Endometrial microvascular endothelial cells (primary cell): ENCODE measurements around the gene FAM227B. TPM values are rescaled to one million over a fixed set of nuclear protein-coding genes. Genes with fewer than 3 reads are reported as not detected.
"Not testable (repeated sequence)": the region's sequence is repeated elsewhere in the genome, so short reads cannot be mapped to it uniquely, and the experiment has no call there.

ENCODE experiments used
- in situ Hi-C: cut with HindIII; loops from 2 replicates; pipeline ENCODE4 v1.10.0; 2017; ENCODE audit warnings: low sequenced_read_pairs, low pct_unique_long_range_greater_than_20kb; ENCODE audit errors: inconsistent ontology term
- total RNA-seq: library from RNA; depleted of rRNA; stranded (reverse); fragments of >200 nt; gene quantifications from one replicate; pipeline ENCODE4 v1.2.3, GENCODE V29; 2015; ENCODE audit errors: inconsistent ontology term

Gene FAM227B
- total RNA-seq, 1 donor from 2014 or later = 2.5 TPM

- in situ Hi-C loops = no loop called here
Measured at GRCh38 chr15:49521802-49522201, 98.8 kb downstream of the FAM227B start.

DNA sequence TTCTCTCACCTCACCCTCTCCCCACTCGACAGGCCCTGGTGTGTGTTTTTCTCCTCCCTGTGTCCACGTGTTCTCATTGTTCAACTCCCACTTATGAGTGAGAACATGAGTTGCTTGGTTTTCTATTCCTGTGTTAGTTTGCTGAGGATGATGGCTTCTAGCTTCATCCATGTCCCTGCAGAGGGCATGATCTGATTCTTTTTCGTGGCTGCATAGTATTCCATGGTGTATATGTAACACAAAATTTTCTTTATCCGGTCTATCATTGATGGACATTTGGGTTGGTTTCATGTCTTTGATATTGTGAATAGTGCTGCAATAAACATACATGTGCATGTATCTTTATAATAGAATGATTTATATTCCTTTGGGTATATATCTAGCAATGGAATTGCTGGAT lies 107.9 kb downstream of the FAM227B start:
- in situ Hi-C loops = not testable (repeated sequence)

DNA sequence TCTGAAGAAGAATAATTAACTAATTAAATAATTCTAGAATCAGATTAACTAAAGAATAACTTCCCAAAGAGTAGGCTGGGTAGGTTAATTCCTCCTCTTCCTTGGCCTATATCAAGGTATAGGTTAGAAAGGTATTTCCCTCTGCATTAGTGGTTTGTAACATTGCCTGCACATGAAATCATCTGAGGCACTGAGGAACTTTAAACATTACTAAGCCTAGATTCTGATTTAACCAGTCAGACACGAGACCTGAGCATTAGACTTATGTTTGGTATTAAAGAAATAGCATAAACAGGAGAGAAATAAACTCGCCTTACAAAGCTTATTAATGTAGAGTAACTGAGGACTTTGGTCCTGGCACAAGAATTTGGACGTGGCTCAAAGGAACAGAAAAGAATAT lies 113.4 kb downstream of the FAM227B start:
- in situ Hi-C loops = no loop called here

GRCh38 chr15:49506341-49506740 lies 114.3 kb downstream of the FAM227B start:
- in situ Hi-C loops = no loop called here

GRCh38 chr15:49501586-49501985 lies 119.0 kb downstream of the FAM227B start:
- in situ Hi-C loops = no loop called here

GRCh38 chr15:49495993-49496753 lies 124.4 kb downstream of the FAM227B start:
- in situ Hi-C loops = no loop called here

DNA sequence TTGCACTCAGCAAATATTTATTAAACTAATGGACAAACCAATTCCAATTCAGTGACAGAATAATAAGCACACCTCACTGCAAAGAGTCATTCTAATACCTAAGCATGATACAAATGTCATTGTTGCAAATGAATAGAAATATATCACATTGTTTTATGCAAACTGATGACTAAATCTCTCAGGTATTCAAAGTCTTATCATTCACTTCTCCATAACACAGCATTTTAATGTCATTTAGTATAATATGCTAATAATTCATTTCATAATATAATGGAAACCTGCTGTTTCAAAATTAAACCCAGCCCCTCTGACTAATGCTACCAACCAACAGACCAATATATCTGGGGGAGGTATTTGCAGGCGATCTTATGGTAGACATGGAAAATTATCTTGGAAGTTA lies 125.8 kb downstream of the FAM227B start:
- in situ Hi-C loops = no loop called here

DNA sequence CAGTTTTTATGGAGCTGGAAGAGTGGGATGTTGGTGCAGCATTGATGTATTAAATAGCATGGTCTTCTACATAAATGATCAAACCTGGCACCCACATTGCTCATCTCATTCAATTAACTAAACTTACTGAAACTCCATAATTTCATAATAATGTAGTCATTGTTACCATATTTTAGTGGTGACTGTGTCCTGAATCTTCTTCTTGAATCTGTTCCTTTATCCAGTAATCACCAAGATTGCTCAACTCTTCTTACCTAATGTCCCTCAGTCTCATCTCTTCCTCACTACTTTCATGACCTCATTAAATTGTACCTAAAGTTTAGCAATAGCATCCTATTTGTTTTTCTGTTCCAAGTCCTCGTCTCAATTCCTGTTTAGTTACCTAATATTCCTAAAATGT lies 127.8 kb downstream of the FAM227B start:
- in situ Hi-C loops = no loop called here

DNA sequence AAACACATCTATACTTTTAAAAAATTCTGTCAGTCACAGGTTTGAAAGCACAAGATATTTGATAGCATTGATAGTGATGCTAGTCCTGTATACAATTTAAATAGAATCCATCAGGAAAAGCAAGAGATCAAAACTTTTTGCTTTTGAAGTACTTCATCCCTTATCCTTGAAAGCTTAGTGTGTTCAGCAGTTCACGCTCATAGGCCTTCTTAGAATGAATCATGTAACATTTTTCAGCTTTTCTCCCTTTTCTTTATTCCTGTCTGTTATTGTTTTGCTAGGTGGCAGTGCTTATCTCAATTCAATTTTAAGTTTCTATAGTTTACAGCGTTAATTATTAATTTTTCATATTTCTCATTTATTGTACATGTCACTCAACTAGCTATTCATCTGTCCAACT lies 128.5 kb downstream of the FAM227B start:
- in situ Hi-C loops = no loop called here

- in situ Hi-C loops = no loop called here
Measured at GRCh38 chr15:49490966-49491365, 129.7 kb downstream of the FAM227B start.

- in situ Hi-C loops = not testable (repeated sequence)
Measured at GRCh38 chr15:49485401-49485800, 135.2 kb downstream of the FAM227B start.

DNA sequence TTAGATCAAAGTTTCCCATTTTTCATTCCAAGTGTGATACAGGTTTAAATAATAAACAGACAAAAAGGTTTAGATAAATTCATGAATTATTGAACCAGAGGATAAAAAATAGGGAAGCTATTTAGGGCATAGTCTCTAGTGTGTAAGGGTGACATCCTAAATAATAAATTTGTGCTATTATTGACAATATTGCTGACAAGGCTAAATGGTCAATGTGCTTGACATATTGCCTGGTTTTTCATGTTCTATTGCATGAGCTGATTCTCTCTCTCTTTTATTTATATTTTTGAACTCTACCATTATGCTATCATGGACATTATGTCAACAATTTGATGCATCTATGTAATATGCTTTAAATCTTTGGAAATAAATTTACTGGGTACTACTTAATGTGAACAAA lies 141.6 kb downstream of the FAM227B start:
- in situ Hi-C loops = not testable (repeated sequence)

GRCh38 chr15:49478021-49478420 lies 142.6 kb downstream of the FAM227B start:
- in situ Hi-C loops = not testable (repeated sequence)

DNA sequence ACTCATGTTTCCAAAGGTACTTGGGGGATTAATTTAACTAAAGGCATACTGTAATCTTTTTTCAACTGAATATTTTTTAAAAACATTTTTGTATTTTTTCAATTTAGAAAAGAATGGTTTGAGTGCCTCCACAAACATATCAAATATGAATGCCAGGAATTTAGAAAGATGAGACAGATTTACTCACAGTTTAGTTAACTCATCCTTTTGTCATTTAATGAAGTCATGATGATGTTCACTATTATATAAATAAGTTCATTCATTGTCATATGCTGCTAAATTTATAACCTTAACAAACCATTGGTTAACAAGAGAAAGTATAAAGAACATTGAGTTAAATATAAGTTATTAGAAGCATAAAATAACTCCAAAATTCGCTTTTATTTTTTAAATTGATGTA lies 147.6 kb downstream of the FAM227B start:
- in situ Hi-C loops = no loop called here

DNA sequence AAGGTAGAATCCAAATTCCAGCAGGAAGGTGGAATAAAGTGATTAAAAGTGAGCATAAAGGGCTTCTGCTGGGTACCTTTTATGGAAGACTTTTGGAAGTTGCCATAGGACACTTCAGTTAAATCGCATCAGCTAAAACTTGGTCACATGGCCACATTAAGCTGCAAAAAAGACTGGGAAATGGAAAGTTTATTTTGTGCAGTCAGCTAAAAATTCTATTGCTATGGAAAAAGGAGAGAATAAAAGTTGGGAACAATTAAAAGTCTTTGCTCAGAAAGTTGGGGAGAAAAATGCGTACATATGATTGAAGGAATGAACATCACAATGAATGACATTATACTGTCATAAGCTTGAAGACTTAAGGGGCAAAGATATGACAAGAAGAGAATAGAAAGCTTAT lies 148.3 kb downstream of the FAM227B start:
- in situ Hi-C loops = no loop called here

DNA sequence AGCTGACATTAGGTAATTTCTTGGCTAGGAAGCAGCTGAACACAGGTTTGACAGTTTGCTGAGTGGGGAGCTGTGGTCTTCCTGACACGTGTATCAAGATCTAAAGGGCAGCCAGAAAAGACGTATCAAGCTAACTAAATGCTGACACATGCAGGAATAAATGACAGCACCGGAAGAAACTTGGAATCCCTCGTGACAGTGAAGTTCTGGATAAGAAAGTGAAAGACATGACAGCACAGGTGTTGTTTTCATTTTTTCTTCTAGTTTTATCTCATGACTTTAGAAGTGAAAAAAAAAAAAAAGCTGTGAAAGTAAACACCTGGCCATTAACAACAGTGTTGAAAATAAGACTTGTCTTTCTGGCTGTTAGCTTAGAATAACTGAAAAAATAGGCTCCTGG lies 148.9 kb downstream of the FAM227B start:
- in situ Hi-C loops = no loop called here

DNA sequence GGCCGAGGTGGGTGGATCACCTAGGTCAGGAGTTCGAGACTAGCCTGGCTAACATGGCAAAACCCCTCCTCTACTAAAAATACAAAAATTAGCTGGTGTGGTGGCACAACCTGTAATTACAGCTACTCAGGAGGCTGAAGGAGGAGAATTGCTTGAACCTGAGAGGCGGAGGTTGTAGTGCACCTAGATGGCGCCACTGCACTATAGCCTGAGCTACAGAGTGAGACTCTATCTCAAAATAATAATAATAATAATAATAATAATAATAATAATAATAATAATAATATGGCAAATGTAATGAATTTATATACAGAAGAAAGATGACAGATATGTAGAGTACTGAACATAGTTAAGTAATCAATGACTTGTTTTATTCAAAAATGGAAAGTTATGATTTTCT lies 149.4 kb downstream of the FAM227B start:
- in situ Hi-C loops = not testable (repeated sequence)

DNA sequence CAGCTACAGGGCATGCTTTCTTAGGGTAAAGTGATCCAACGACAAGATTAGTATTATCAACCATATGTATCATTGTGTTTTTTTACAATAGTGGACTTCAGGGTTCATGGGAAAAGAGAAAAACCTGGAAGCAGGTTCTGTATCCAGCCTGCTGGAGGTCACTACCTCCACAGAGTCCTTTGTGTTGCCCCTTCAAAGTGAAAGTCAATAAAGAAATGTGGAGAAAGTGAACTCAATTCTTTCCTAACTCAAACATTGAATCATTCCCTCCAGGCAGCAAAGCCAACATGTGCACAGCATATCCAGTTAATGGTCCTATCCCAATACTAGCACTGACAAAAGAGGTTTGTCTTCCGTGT lies 152.2 kb downstream of the FAM227B start:
- in situ Hi-C loops = no loop called here

DNA sequence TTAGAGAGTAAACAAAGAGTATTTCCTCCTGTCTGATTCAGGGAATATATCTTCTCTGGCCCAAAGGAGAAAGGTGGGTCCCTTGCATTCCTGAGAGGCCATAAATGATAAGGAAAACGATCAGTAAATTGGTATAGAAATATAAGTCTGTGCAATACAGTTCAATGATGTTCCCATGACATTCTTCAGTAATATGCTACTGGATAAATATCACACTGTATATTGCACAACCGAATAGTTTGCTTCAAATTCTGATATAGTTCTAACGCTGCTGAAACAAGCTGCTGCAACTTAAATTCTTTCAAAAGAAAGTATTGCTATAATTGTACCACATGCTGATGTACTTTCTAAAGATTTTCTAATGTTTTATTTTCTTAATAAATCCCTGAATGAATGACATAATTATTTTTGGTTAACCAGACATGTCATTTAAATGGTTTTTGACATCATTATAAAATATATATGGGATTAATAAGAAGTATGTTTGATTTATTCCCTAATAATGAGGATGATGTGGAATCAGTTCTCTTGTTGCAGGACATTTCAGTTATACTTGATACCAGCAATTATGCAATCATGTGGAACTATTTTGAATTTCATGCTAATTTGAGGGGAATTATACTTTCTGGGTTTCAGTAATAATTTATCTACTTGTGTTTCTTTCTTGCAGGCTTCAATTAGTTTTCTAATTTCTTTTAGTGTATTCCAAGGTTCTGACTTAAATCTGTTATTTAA lies 152.7 kb downstream of the FAM227B start:
- in situ Hi-C loops = no loop called here

DNA sequence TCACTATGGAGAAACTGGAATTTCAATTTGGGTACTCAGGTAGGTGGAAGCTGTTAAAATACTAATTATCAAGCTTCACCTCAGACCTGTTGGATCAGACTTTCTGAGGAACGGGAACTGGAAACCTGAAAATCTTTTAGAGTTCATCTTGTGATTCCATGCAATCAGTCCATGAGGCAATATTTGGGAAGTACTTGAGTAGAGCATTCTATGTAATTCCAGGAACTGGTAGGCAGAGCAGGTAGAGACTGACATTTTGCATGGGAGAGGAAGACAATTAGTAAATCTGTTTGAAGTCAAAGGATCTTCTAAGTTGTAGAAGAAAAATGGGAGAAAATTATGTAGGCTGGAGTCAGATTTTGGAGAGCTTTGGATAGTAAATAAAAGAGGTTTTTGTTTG lies 154.5 kb downstream of the FAM227B start:
- in situ Hi-C loops = no loop called here
